Measurements from ENCODE around the gene NDUFS1. TPM values are rescaled to one million over a fixed set of nuclear protein-coding genes. Genes with fewer than 3 reads are reported as not detected.

NDUFS1 gene
- total and polyA plus RNA-seq, 9 of the 15 experiments (the other 6 are each of a cell fraction or from before 2014, with no cell fraction given): 75.0 to 130 (median 91.5) TPM

GRCh38 chr2:206071807-206072206, 87.4 kb downstream of the NDUFS1 start (continued):
- TF ChIP-seq ZNF76 (CRISPR knock-in tag; IDR thresholded peaks at IDR 0.05; ENCODE audit: borderline replicate concordance): no peak
- TF ChIP-seq ETS2 (tag; IDR thresholded peaks at IDR 0.05; ENCODE audit: borderline replicate concordance, poor library complexity, severe bottlenecking): no peak
- no peak for TF ChIP-seq WHSC1 (IDR thresholded peaks at IDR 0.05; ENCODE audit: low read length)
- TF ChIP-seq CTCF (IDR thresholded peaks at IDR 0.05 in 2 of 3, conservative IDR thresholded peaks at IDR 0.05 in 1 of 3; ENCODE audit: insufficient read depth in 2 of 3, low read depth in 1 of 3, low read length in 3 of 3): no peak
- no peak for TF ChIP-seq SRSF3 (IDR thresholded peaks at IDR 0.05; ENCODE audit: insufficient read depth, low read length)
- no peak for TF ChIP-seq ELF4 (CRISPR knock-in tag; IDR thresholded peaks at IDR 0.05)
- TF ChIP-seq CBX1 (IDR thresholded peaks at IDR 0.05; ENCODE audit: low read depth): no peak
- TF ChIP-seq KLF16 (IDR thresholded peaks at IDR 0.05): no peak
- TF ChIP-seq CBFA2T2 (conservative IDR thresholded peaks at IDR 0.05): no peak

- in situ Hi-C loops (cut with MboI): no loop called here
- H3K79me2 ChIP-seq (ENCODE audit: control insufficient read depth, insufficient read depth, low read length): peaks cover 74% of the 10 kb centered on the region
- no TSS peak for BruUV-seq (replicated peaks)
- TF ChIP-seq ZFP30 (CRISPR knock-in tag; IDR thresholded peaks at IDR 0.05; ENCODE audit: borderline replicate concordance): no peak
- TF ChIP-seq FOSL1 (tag; conservative IDR thresholded peaks at IDR 0.05): no peak
- TF ChIP-seq TCF3 (CRISPR knock-in tag; IDR thresholded peaks at IDR 0.05): peak; percentile 74
- TF ChIP-seq TBL1XR1 (IDR thresholded peaks at IDR 0.05; ENCODE audit: low read length in 2 of 2): peak in 1 of 2 experiments; percentile 42; a peak in 1 of 4 replicates
- peak; percentile 51 for TF ChIP-seq CBFA2T2 (conservative IDR thresholded peaks at IDR 0.05)
- peak; percentile 80 for TF ChIP-seq EP300 (IDR thresholded peaks at IDR 0.05; ENCODE audit: low read length)
- TF ChIP-seq TBP (optimal IDR thresholded peaks at IDR 0.05; ENCODE audit: low read depth, low read length): no peak
- no peak for TF ChIP-seq SRSF1 (IDR thresholded peaks at IDR 0.05; ENCODE audit: low read depth, low read length)
- TF ChIP-seq MTA2 (IDR thresholded peaks at IDR 0.05; ENCODE audit: low read depth): peak; percentile 48
- peak; percentile 73 for TF ChIP-seq CBFA2T3 (IDR thresholded peaks at IDR 0.05)
- TF ChIP-seq HMBOX1 (IDR thresholded peaks at IDR 0.05): peak; percentile 92
- TF ChIP-seq DPF2 (IDR thresholded peaks at IDR 0.05): peak; percentile 40; the same call in 1 of the 2 replicates
- no peak for TF ChIP-seq CAMTA2 (CRISPR knock-in tag; conservative IDR thresholded peaks at IDR 0.05)
- TF ChIP-seq ZNF316 (IDR thresholded peaks at IDR 0.05): peak; percentile 39; the same call in 1 of the 2 replicates
- peak; percentile 8 for TF ChIP-seq TAF9B (IDR thresholded peaks at IDR 0.05; ENCODE audit: partially characterized antibody)
- TF ChIP-seq KLF16 (IDR thresholded peaks at IDR 0.05): no peak
Observed at GRCh38 chr2:206069417-206069816, 89.8 kb downstream of the NDUFS1 start.

More at GRCh38 chr2:206069417-206069816, 89.8 kb downstream of the NDUFS1 start:
- H3K4me2 ChIP-seq (ENCODE audit: insufficient read depth, low read length): peak overlapping the region; percentile 70
- no peaks in the 10 kb centered on the region for H3K9me3 ChIP-seq (replicated peaks; ENCODE audit: control insufficient read depth, insufficient read depth, low read depth, low read length)
- H3K4me1 ChIP-seq (replicated peaks in 1 of 2; ENCODE audit: control insufficient read depth in 2 of 2, insufficient read depth in 2 of 2, low read length in 2 of 2): peaks cover 19% of the 10 kb centered on the region in 2 experiments; a peak in 4 of 5 replicates
- ATAC-seq (peak; percentile 76), DNase-seq (ENCODE audit: extremely low read depth in 1 of 4, low spot score in 3 of 4) (peak; percentile 33 to 60 (median 43)), FAIRE-seq (peak; percentile 78)
- intact Hi-C loops (cut with micrococcal nuclease): no loop called here
- H3K27me3 ChIP-seq (ENCODE audit: control insufficient read depth in 2 of 2, insufficient read depth in 2 of 2, low read length in 2 of 2): no peaks in the 10 kb centered on the region
- H3K4me3 ChIP-seq: no peak overlapping the region
- peak overlapping the region in 1 of 2 experiments; percentile 46; a peak in 1 of 4 replicates for H3K9ac ChIP-seq (ENCODE audit: insufficient read depth in 1 of 2, low read depth in 2 of 2, low read length in 2 of 2)
- peak overlapping the region; percentile 83; the same call in 2 of the 3 replicates for H3K27ac ChIP-seq (ENCODE audit: extremely low read depth, low read depth, low read length)
- CTCF ChIA-PET (ENCODE audit: low intra/inter-chr PET ratio): no interaction called here
- POLR2A ChIA-PET: interaction anchor here (1.6 kb wide), 1 partner anchor 17 kb away, joined by 7 read pairs; the partner anchor contains the start of gene INO80D
- WGBS (ENCODE audit: insufficient coverage, low coverage, missing lambda C conversion rate): 0% methylated on average over 2 of the region's 2 CpGs
- no peaks in the 10 kb centered on the region for H3K9me1 ChIP-seq (ENCODE audit: control insufficient read depth, insufficient read depth, low read length)
- 0 out of 3 replicates have a peak, but pooled peaks cover under 1% of the 10 kb centered on the region for H3K36me3 ChIP-seq (ENCODE audit: control insufficient read depth, insufficient read depth, low read length)
- no peaks in the 10 kb centered on the region for H4K20me1 ChIP-seq (replicated peaks; ENCODE audit: control insufficient read depth, insufficient read depth, low read length)
- 0 out of 2 replicates have a peak overlapping the region, but pooled peaks have one; percentile 55 for H2AFZ ChIP-seq (ENCODE audit: low read depth, low read length)

Measured in K562 (cell line).